NCI-H2107 treated with DMSO at 0.1 percent for 48 hours (cell line): ENCODE results near the gene FERMT3.

Source experiments
- DNase-seq: peaks from one replicate; lab custom pipeline; 2025; ENCODE audit not compliant: unreplicated experiment; lab: John Stamatoyannopoulos, UW

FERMT3 gene

DNA sequence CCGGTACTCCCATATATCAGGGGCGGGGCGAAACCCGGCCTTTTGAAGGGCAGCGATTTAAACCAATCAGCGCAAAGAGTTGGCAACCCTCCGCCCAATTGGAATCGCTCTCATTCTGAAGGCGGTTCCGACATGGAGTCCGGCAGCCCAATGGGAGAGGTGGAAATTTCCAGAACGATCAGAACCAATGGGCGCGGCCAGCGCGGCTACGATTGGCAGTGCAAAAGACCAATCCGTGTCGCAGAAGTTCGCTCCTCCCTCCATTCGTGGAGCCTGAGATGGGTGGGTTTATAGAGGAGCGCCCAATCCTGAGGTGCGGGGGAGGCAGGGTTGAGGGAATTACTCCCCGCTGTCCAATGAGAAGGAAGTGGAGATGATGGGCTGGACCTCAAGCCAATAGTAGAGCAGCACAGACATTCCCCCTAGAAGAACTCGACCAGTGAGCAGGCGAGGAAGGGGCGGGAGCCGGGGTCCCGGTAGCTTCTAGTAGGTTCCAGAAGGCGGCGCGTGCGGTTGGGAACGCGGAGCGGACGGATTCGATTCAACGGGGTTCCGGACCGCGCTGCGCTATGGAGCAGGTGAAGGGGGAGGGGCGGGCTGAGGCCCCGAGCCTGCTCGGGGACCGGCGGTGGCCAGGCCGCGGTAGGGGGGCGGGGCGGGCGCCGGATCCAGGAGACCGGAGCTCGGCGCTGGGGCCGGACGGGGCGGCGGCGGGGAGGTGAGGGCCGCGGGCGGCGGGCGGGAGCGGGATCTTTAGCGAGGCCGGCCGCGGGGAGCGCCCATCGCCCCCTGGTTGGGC is 20.6 kb upstream of the FERMT3 start, which contains the start of gene STIP1:
STIP1 (plus strand) TSS at position 479 of the 799 bp plus-strand sequence; CDS start at position 570, 91 bp downstream.
- peak; percentile 99 for DNase-seq

DNA sequence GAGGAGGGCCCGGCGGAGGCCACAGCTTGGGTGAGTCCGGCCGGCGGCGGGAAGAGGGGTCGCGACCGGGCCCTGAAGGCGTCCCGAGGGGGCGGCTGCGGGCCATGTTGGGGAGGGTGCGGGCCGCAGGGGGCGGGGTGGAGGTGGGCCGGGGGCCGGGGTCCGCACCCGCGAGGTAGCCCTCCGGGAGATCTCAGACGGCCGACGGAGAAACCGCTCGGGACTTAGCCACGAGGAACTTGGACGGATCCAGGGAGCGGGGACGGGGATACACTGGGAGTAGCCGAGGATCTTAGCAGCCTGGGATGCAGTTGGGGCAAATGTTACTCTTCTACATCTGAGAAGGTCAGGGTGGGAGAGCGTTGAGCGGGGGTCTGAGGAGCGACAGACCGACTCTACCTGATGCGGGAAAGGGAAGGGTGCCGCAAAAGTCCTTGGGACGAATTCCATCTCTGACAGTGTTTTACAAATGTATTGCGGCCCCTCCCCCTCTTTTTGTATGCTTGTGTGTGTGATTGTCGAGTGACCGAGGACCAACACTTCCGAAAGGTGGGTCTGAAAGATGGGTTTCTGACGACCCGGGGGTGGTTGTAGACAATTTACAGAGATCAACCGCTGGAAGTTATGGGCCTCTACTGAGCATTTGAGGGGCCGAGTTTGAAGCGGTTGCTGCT is 19.9 kb upstream of the FERMT3 start:
- DNase-seq = no peak

DNA sequence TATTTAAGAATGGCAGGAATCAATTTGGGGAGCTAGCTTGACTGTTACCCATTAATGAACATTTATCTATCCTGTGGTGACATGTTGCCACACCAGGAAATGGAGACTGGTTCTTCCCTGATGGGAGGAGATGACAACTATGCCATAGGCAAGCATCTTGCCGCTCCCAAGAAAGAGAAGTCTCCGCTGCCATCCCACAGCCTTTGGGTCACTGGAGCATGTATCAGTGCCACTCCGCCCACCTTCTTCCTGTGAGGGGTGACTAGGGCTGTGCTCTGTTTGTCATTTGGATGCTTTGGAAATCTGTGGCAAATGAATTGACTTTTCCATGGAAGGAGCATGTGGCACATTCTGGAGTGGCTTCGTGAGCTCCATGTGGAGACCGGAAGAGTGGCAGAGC is 14.1 kb upstream of the FERMT3 start:
- DNase-seq = no peak

DNA sequence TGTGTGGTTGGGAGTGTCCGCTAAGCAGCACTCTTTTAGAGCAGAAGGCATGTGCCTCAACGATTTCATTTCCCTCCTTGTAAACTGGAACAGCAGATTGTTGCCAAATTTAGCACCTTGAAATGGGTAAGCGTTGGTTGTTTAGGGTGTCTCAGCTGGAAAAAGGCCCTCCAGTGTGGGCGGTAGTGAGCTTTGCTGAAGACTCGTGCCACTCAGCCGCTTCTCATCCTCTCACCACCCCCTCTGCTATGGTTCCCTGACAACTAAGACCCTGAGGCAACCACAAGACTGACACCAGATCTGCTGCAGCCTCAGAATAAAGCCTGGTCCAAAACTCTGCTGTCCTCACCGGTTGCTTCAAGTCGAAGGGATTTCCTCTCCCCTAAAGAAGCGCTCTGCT is 9.9 kb upstream of the FERMT3 start:
- DNase-seq = no peak

- DNase-seq = no peak
These were observed 8.0 kb upstream of the FERMT3 start for GRCh38 chr11:64198511-64198910.

DNA sequence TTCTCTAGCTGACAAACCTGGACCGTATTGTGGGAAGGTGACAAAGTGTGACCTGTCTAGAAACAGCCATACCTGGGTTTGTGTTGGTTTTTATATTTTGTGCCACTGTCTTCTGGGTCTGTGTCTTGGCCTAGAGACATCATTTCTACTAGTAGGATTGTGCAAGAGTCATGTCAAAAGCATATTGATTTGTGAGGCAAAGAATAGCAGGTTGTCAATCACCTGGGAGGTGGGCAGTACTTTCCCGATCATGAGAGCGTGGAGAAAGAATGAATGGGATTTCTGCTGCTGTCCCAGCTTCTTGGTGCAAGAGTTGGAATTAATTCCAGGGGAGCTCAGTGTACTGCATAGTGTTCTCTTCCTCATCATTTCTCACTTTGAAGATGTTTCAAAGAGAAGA is 5.0 kb upstream of the FERMT3 start:
- DNase-seq = no peak

GRCh38 chr11:64202992-64203391 is 3.5 kb upstream of the FERMT3 start:
- no peak for DNase-seq

DNA sequence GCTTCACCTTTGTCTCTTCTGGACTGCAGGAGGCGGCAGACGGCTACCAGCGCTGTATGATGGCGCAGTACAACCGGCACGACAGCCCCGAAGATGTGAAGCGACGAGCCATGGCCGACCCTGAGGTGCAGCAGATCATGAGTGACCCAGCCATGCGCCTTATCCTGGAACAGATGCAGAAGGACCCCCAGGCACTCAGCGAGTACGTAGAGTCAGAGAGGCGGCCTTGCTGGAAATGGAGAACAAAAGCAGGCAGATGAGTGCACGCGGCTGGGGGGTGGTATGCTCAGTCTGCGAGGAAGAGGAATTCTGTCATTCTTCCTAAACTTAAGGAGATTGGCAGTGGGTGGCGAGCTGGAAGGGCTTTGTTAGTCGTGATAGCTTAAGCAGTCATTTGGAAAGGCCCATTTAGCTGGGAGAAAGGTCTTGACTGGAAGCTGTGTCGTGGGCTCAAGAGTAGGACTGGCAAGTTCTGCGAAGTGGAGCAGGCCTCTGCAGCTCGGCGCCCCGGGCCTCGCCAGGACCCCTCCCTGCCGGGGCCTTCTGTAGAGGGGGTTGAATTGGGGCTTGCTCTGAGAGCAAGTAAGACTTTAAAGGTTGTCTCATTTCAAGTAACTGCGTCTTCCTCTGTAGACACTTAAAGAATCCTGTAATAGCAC is 3.0 kb upstream of the FERMT3 start:
- no peak for DNase-seq

GRCh38 chr11:64204080-64204440 is 2.5 kb upstream of the FERMT3 start:
- no peak for DNase-seq

GRCh38 chr11:64204464-64204989 is 2.0 kb upstream of the FERMT3 start:
- DNase-seq = peak; percentile 91

DNA sequence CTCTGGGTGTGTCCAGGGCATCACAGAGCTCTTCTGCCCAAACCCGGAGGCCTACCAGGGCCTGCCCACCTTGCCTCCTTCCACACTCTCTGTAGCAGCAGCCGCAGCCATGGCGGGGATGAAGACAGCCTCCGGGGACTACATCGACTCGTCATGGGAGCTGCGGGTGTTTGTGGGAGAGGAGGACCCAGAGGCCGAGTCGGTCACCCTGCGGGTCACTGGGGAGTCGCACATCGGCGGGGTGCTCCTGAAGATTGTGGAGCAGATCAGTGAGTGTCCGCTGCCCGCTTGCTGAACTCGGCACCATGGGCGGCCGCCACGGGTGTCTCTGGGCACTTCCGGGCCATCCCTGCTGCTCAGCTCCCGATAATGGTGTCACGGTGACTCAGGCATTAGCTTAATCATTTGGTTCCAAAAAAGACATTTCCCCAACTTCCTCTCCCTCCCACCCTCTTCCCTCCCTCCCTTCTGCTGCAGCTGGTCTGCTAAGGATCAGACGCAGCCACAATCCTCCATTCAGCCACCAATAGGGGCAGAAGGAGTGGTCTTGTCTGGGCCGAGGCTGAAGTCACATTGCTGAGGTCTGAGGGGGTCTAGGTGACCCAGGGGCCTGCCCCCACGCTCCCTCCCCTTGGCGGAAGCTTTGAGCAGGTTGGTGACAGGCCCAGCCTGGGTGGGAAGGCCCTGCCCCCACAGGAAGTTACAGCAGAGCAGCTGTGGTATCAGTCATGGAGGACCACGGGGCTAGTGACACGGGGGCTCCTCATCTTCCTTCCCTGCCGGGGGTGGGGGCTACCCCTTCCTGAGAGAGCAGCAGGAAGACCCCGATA is 950 bp downstream of the FERMT3 start:
- DNase-seq = no peak

GRCh38 chr11:64208086-64208795 is 1.7 kb downstream of the FERMT3 start:
- no peak for DNase-seq

- no peak for DNase-seq
These were observed 2.5 kb downstream of the FERMT3 start for GRCh38 chr11:64208796-64209562.

DNA sequence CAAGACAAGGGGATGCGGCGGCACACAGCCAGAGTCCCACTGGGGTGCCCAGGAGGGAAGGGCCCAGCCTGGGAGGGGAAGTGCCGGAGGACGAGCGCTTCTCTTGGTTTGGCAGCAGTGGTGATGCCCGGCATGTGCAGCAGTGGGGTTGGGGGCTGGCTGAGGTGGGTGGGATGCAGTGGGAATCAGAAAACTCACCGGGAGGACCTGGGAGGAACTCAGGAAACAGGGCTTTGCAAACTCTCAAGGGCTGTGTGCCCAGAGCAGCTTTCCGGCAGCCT is 3.0 kb downstream of the FERMT3 start:
- no peak for DNase-seq

DNA sequence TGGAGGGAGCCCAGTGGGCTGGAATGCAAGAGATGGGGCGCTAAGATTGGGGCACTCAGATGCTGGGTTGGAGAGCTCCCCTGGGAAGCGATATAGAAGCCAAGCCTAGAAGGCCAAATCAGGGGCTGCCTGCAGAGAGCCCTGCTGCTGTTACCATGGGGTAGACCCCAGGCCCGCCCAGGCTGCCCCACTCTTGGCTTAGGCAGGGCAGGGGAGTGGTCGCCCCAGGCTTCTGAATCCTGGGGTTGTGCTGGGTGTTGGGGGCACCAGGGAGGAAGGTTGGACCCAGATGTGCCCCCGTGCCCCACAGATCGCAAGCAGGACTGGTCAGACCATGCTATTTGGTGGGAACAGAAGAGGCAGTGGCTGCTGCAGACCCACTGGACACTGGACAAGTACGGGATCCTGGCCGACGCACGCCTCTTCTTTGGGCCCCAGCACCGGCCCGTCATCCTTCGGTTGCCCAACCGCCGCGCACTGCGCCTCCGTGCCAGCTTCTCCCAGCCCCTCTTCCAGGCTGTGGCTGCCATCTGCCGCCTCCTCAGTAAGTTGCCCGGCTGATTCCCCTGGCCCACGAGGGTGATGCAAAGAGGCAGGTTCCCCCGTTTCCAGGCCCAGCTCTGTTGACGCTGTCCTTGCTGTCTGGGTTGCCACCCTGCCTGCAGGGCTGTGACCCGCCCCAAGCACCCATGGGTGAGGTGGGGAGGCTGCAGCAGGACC is 3.9 kb downstream of the FERMT3 start:
- DNase-seq = no peak

GRCh38 chr11:64211181-64211872 is 4.8 kb downstream of the FERMT3 start:
- DNase-seq = no peak

DNA sequence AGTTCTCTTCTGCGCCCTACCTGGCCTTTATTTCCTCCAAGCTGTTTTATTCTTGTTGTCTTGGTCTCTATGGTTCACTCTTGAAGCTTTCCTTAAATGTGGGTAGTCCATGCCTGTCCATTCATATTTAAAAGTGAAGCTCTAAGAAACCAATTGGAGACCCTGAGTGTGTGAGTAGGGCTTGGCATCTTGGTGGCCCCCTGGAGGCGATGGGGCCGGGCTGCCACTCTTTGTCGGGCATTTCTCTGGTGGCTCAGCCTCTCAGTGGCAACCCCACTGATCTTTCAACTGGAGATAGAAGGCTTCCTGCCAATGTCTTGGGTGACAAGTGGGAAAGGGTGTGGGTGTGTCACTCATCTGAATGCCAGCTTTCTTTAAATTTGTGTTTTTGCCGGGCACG is 10.4 kb downstream of the FERMT3 start:
- DNase-seq = no peak

- DNase-seq = no peak
These were observed 12.3 kb downstream of the FERMT3 start for GRCh38 chr11:64218628-64219353.
